Endodermal cell (in vitro differentiated cells): ENCODE data around the gene CCT6A. TPM values are rescaled to one million over a fixed set of nuclear protein-coding genes. Genes with fewer than 3 reads are reported as not detected.

ENCODE experiments used
- DNase-seq: peaks from one replicate; pipeline ENCODE4 v3.0.0-alpha.2; 2017
- H3K27ac ChIP-seq: 2 replicates; pipeline ENCODE4 v1.5.1; 2013; ENCODE audit warnings: mild to moderate bottlenecking, low read depth, low read length, moderate library complexity
- H3K27me3 ChIP-seq: 2 replicates; pipeline ENCODE4 v1.6.1; 2013; ENCODE audit warnings: mild to moderate bottlenecking, low read length, moderate library complexity; ENCODE audit not compliant: insufficient read depth, control insufficient read depth, poor library complexity, severe bottlenecking
- H3K36me3 ChIP-seq: 2 replicates; pipeline ENCODE4 v1.7.0; 2013; ENCODE audit warnings: mild to moderate bottlenecking, low read length, moderate library complexity; ENCODE audit not compliant: control insufficient read depth, insufficient read depth
- H3K4me1 ChIP-seq: one replicate; pipeline ENCODE4 v1.7.0; 2013; ENCODE audit warnings: low read length; ENCODE audit not compliant: control insufficient read depth, insufficient read depth
- H3K4me3 ChIP-seq: 2 replicates; pipeline ENCODE4 v1.5.1; 2013; ENCODE audit warnings: mild to moderate bottlenecking, low read length, moderate library complexity
- H3K9ac ChIP-seq: 2 replicates; pipeline ENCODE4 v1.6.1; 2013; ENCODE audit warnings: mild to moderate bottlenecking, low read length, moderate library complexity; ENCODE audit not compliant: poor library complexity, severe bottlenecking; ENCODE audit errors: extremely low read depth
- H3K9me3 ChIP-seq: 2 replicates; pipeline ENCODE4 v1.6.1; 2013; ENCODE audit warnings: mild to moderate bottlenecking, low read length, moderate library complexity; ENCODE audit not compliant: control insufficient read depth
- H3K27ac Mint-ChIP-seq: 2 replicates; pipeline ENCODE4 v1.8.0; 2020; ENCODE audit warnings: mixed read lengths
- H3K27me3 Mint-ChIP-seq: 2 replicates; pipeline ENCODE4 v1.8.0; 2021; ENCODE audit warnings: mild to moderate bottlenecking, mixed read lengths; ENCODE audit not compliant: insufficient read depth
- H3K36me3 Mint-ChIP-seq: 2 replicates; pipeline ENCODE4 v1.8.0; 2020; ENCODE audit warnings: low read depth, mixed read lengths
- H3K4me1 Mint-ChIP-seq: 2 replicates; pipeline ENCODE4 v1.8.0; 2020; ENCODE audit warnings: mixed read lengths
- H3K4me3 Mint-ChIP-seq: 2 replicates; pipeline ENCODE4 v1.8.0; 2020; ENCODE audit warnings: mild to moderate bottlenecking, moderate library complexity, mixed read lengths
- H3K9me3 Mint-ChIP-seq: 2 replicates; pipeline ENCODE4 v1.8.0; 2020; ENCODE audit warnings: mild to moderate bottlenecking, mixed read lengths
- WGBS, 2 experiments: methylation state at CpG; one replicate each; pipeline versions ENCODE4 v1.1.5 to v1.1.7; 2013; ENCODE audit warnings: missing lambda C conversion rate in 2 of 2, mixed read lengths in 1 of 2; ENCODE audit not compliant: insufficient coverage in 1 of 2, insufficient read length in 1 of 2; 5-methylcytosine and 5-hydroxymethylcytosine counted together
- long read RNA-seq, 4 experiments: library from polyadenylated mRNA in 2 of 4; library from RNA in 1 of 4; library from capped mRNA in 1 of 4; stranded (forward) in 3 of 4; unstranded in 1 of 4; transcript quantifications; one replicate each; pipeline ENCODE4 v2.0.0, GENCODE V29; 2020 to 2021; ENCODE audit warnings: inconsistent platforms in 1 of 4
- polyA plus RNA-seq, 2 experiments: library from polyadenylated mRNA; stranded (reverse); fragments of 50-300 nt; gene quantifications; one replicate each; pipeline ENCODE4 v1.2.3, GENCODE V29; 2013
- total RNA-seq, 2 donors: library from RNA; stranded (reverse); fragmentation: NEBNext Ultra II Directional in 1 of 2; extraction: Animal tissue kit (Norgen Biotek cat#: 25700) in 1 of 2; gene quantifications; 2 replicates in 1 of 2; 3 replicates in 1 of 2; pipeline ENCODE4 v1.2.1, GENCODE V29; 2021
- TF ChIP-seq, protein P1 (sequence below): fragments of 200-600 bp; sonication (generic); conservative IDR thresholded peaks from 2 replicates; pipeline ENCODE4 v1.5.0; 2021; ENCODE audit warnings: antibody characterized with exemption, mild to moderate bottlenecking

CCT6A gene, protein sequence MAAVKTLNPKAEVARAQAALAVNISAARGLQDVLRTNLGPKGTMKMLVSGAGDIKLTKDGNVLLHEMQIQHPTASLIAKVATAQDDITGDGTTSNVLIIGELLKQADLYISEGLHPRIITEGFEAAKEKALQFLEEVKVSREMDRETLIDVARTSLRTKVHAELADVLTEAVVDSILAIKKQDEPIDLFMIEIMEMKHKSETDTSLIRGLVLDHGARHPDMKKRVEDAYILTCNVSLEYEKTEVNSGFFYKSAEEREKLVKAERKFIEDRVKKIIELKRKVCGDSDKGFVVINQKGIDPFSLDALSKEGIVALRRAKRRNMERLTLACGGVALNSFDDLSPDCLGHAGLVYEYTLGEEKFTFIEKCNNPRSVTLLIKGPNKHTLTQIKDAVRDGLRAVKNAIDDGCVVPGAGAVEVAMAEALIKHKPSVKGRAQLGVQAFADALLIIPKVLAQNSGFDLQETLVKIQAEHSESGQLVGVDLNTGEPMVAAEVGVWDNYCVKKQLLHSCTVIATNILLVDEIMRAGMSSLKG
- 100 to 1,000 TPM; 225 to 230 TPM for total RNA-seq
- polyA plus RNA-seq (2013, experiment 1 of 2), result 251 TPM
- polyA plus RNA-seq (2013, experiment 2 of 2), result 217 TPM
- long read RNA-seq, experiment 1, transcript CCT6A-209 (3 exons, 411 nt), result minor isoform, 5 of 215 reads
- long read RNA-seq, experiment 1, transcript CCT6A-201 (14 exons, 2,719 nt), result major isoform, 116 of 215 reads
- long read RNA-seq, experiment 1, partial matches to known transcripts, result 42 of 215 reads
- long read RNA-seq, experiment 1, other reads (novel, unspliced or antisense), result 49 of 215 reads
- long read RNA-seq, experiment 2, transcript CCT6A-201 (14 exons, 2,719 nt), result major isoform, 405 of 467 reads
- long read RNA-seq, experiment 2, partial matches to known transcripts, result 29 of 467 reads
- long read RNA-seq, experiment 2, other reads (novel, unspliced or antisense), result 26 of 467 reads
- long read RNA-seq, experiment 3, transcript CCT6A-201 (14 exons, 2,719 nt), result major isoform, 1,746 of 1,914 reads
- long read RNA-seq, experiment 3, transcript CCT6A-202 (13 exons, 2,529 nt), result minor isoform, 41 of 1,914 reads
- long read RNA-seq, experiment 3, partial matches to known transcripts, result 52 of 1,914 reads
- long read RNA-seq, experiment 3, other reads (novel, unspliced or antisense), result 75 of 1,914 reads
- long read RNA-seq, experiment 4, transcript CCT6A-209 (3 exons, 411 nt), result minor isoform, 11 of 503 reads
- long read RNA-seq, experiment 4, transcript CCT6A-201 (14 exons, 2,719 nt), result major isoform, 413 of 503 reads
- long read RNA-seq, experiment 4, partial matches to known transcripts, result 53 of 503 reads
- long read RNA-seq, experiment 4, other reads (novel, unspliced or antisense), result 19 of 503 reads

DNA sequence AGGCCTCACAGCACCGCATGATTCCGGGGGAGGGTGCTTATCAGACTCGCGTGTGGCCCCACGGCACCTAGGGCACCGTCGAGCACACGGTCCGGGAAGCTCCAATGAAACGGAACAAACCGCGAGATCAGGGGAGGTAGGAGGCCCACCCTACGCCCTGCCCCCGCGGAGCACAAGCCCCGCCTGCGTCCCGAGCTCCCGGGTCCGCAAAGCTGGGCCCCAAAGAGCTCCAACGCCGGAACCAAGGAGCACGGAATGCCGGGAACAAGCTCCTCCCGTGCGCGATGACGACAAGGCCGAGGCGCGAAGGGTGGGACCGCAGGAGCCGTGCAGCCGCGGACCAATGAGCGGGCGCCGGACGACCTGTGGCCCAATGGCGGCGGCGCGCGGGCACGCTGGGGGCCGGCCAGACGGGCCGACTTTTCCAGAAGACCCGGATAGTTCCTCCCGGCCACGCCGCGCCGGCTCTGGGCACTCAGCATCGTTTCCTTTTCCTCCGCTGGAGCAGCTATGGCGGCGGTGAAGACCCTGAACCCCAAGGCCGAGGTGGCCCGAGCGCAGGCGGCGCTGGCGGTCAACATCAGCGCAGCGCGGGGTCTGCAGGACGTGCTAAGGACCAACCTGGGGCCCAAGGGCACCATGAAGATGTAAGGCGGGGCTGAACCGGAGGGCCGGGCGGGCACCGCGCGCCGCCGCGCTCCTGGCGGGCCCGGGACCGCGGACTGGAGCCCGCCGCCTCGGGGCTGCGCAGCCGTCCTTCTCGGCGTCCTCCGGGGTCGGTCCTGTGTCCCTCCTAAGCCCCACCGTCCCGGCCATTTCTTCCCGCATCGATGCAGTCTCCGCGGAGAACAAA is at the start of gene CCT6A, which contains the start of gene PSPH:
Gene CCT6A (plus strand): TSS at position 427 of the 853 bp plus-strand sequence. CDS start 84 bp downstream, at position 511.
Gene PSPH (minus strand): TSS at position 106 of the 853 bp plus-strand sequence. CDS start 30,232 bp downstream, outside the sequence.
- Mint-ChIP-seq H3K36me3 (peaks cover 39% of the 10 kb centered on the region), H3K4me1 (peaks cover 26% of the 10 kb centered on the region), H3K27ac (peak within 1 kb of the TSS; percentile 98), H3K27me3 (no peaks in the 10 kb centered on the region), H3K4me3 (peak within 1 kb of the TSS; percentile 81), H3K9me3 (no peaks in the 10 kb centered on the region)
- DNase-seq, result peak; percentile 99
- Histone ChIP-seq H3K9ac (peak within 1 kb of the TSS; percentile 91), H3K27me3 (no peaks in the 10 kb centered on the region), H3K27ac (peak within 1 kb of the TSS; percentile 95), H3K4me1 (peaks cover 9% of the 10 kb centered on the region), H3K9me3 (no peaks in the 10 kb centered on the region), H3K4me3 (peak within 1 kb of the TSS; percentile 88), H3K36me3 (peaks cover 37% of the 10 kb centered on the region)
- TF ChIP-seq, protein P1, sequence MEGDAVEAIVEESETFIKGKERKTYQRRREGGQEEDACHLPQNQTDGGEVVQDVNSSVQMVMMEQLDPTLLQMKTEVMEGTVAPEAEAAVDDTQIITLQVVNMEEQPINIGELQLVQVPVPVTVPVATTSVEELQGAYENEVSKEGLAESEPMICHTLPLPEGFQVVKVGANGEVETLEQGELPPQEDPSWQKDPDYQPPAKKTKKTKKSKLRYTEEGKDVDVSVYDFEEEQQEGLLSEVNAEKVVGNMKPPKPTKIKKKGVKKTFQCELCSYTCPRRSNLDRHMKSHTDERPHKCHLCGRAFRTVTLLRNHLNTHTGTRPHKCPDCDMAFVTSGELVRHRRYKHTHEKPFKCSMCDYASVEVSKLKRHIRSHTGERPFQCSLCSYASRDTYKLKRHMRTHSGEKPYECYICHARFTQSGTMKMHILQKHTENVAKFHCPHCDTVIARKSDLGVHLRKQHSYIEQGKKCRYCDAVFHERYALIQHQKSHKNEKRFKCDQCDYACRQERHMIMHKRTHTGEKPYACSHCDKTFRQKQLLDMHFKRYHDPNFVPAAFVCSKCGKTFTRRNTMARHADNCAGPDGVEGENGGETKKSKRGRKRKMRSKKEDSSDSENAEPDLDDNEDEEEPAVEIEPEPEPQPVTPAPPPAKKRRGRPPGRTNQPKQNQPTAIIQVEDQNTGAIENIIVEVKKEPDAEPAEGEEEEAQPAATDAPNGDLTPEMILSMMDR, result no peak
- WGBS, 2 experiments, result 0% methylated on average over 18 to 97 of the region's 97 CpGs

DNA sequence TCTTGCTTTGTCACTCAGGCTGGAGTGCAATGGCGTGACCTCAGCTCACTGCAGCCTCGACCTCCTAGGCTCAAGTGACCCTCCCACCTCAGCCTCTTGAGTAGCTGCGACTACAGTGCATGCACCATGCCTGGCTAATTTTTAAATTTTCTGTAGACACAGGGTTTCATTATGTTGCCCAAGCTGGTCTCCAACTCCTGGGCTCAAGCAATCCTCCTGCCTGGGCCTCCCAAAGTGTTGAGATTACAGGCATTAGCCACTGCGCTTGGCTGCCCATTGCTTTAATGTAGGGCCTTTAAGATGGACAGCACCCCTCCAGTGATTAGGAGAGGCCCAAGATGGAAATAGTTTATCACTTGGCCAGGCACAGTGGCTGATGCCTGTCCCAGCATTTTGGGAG is 47.8 kb upstream of the CCT6A start:
- no peak overlapping the region for H3K9ac ChIP-seq
- no peak overlapping the region for H3K27ac ChIP-seq
- no peak overlapping the region for H3K4me3 ChIP-seq
- H3K4me1 ChIP-seq, result no peaks in the 10 kb centered on the region
- TF ChIP-seq, protein P1, result no peak
- peaks cover 15% of the 10 kb centered on the region for H3K36me3 ChIP-seq
- H3K4me1 Mint-ChIP-seq, result no peaks in the 10 kb centered on the region
- H3K27me3 ChIP-seq, result no peaks in the 10 kb centered on the region
- peaks cover 5% of the 10 kb centered on the region for H3K9me3 ChIP-seq
- H3K9me3 Mint-ChIP-seq, result no peaks in the 10 kb centered on the region
- no peak for DNase-seq
- H3K4me3 Mint-ChIP-seq, result no peak overlapping the region
- H3K36me3 Mint-ChIP-seq, result peaks cover 15% of the 10 kb centered on the region
- H3K27ac Mint-ChIP-seq, result no peak overlapping the region
- 94% methylated on average over 3 to 4 of the region's 4 CpGs for WGBS, 2 experiments
- H3K27me3 Mint-ChIP-seq, result no peaks in the 10 kb centered on the region
